K562 (cell line): ENCODE results near the gene DIP2B. TPM values are rescaled to one million over a fixed set of nuclear protein-coding genes. Genes with fewer than 3 reads are reported as not detected.

Experiments
- ARID2 ChIP-seq: fragments of 450-650 bp; IDR thresholded peaks from 2 replicates; pipeline ENCODE4 v1.6.1; 2017; ENCODE audit warnings: antibody characterized with exemption, mild to moderate bottlenecking
- CBX5 ChIP-seq: IDR thresholded peaks from 2 replicates; pipeline ENCODE4 v1.6.1; 2014; ENCODE audit warnings: low read depth, borderline replicate concordance
- EGR1 ChIP-seq: fragments of 450-650 bp; conservative IDR thresholded peaks from 2 replicates; pipeline ENCODE4 v1.6.1; 2017; ENCODE audit warnings: mild to moderate bottlenecking
- FUS ChIP-seq: fragments of 200-400 bp; formaldehyde crosslinking; optimal IDR thresholded peaks from 2 replicates; pipeline ENCODE3; 2017; ENCODE audit warnings: low read depth, low read length
- GTF2F1 ChIP-seq: IDR thresholded peaks from 2 replicates; pipeline ENCODE4 v1.6.1; 2011; ENCODE audit warnings: low read depth, low read length, improper control_type of control experiment
- NONO ChIP-seq, 2 experiments: fragments of 200-400 bp in 1 of 2; fragments of 450-650 bp in 1 of 2; formaldehyde crosslinking in 1 of 2; IDR thresholded peaks; 2 replicates each; pipeline ENCODE4 v1.6.1; 2017; ENCODE audit warnings: low read depth in 2 of 2, mild to moderate bottlenecking in 2 of 2, moderate library complexity in 2 of 2, low read length in 1 of 2
- PHF21A ChIP-seq: fragments of 450-650 bp; IDR thresholded peaks from 2 replicates; pipeline ENCODE4 v1.6.1; 2017; ENCODE audit warnings: low read depth, borderline replicate concordance
- RBM25 ChIP-seq: fragments of 200-400 bp; formaldehyde crosslinking; IDR thresholded peaks from 2 replicates; pipeline ENCODE4 v1.6.1; 2018; ENCODE audit warnings: low read length, low read depth, moderate library complexity; ENCODE audit not compliant: severe bottlenecking
- RFX7 ChIP-seq: fragments of 250-450 bp; sonication (Bioruptor Pico); IDR thresholded peaks from 2 replicates; pipeline ENCODE4 v1.5.1; 2021; ENCODE audit warnings: mild to moderate bottlenecking
- SRF ChIP-seq, 2 experiments: fragments of 250-450, 450-650 bp in 1 of 2; sonication (Bioruptor Pico) in 1 of 2; sonication (generic) in 1 of 2; formaldehyde crosslinking; IDR thresholded peaks; 2 replicates each; pipeline versions ENCODE4 v1.5.0 to v1.5.1; 2020 to 2022; ENCODE audit warnings: mild to moderate bottlenecking in 1 of 2, missing genetic modification reagents in 1 of 2
- TRIM24 ChIP-seq, 2 experiments: fragments of 450-650 bp; IDR thresholded peaks; 2 replicates each; pipeline ENCODE4 v1.6.1; 2016
- ZFP36 ChIP-seq: fragments of 150-350 bp; IDR thresholded peaks from 2 replicates; pipeline ENCODE4 v1.6.1; 2018; ENCODE audit warnings: low read length, low read depth; ENCODE audit not compliant: partially characterized antibody
- ZMIZ1 ChIP-seq, 2 experiments: fragments of 150-350 bp in 1 of 2; IDR thresholded peaks; 2 replicates each; pipeline ENCODE4 v1.6.1; 2012 to 2016; ENCODE audit warnings: low read depth in 2 of 2, low read length in 2 of 2, mild to moderate bottlenecking in 1 of 2, moderate library complexity in 1 of 2
- ZNF224 ChIP-seq: sonication (generic); formaldehyde crosslinking; IDR thresholded peaks from 2 replicates; pipeline ENCODE4 v1.8.0; 2022; ENCODE audit warnings: mild to moderate bottlenecking, missing genetic modification reagents
- polyA plus RNA-seq, 8 experiments: library from polyadenylated mRNA; depleted of rRNA in 4 of 8; stranded (reverse) in 5 of 8; unstranded in 3 of 8; fragments of >200 nt; fragmentation: Nextera tagmentation in 2 of 8; fragmentation: Illumina TruSeq in 1 of 8; extraction: Ambion mirVana in 2 of 8; extraction: Trizol in 1 of 8; gene quantifications; 2 replicates each; pipeline versions ENCODE4 v1.2.1 to v1.2.3, GENCODE V29; 2011 to 2014; ENCODE audit warnings: inconsistent platforms in 1 of 8, missing spikeins in 1 of 8
- total RNA-seq, 7 experiments: library from RNA; depleted of rRNA in 6 of 7; stranded (reverse); fragments of >200 nt in 6 of 7; fragmentation: Illumina TruSeq in 2 of 7; extraction: Trizol in 2 of 7; gene quantifications; 2 replicates each; pipeline versions ENCODE4 v1.2.1 to v1.2.3, GENCODE V29; 2011 to 2021; ENCODE audit warnings: low replicate concordance in 1 of 7
- TF ChIP-seq, protein P1 (sequence below): fragments of 450-650 bp; IDR thresholded peaks from 2 replicates; pipeline ENCODE4 v1.6.1; 2016; ENCODE audit warnings: missing biosample characterization, missing genetic modification characterization
- TF ChIP-seq, protein P2 (sequence below): fragments of 450-650 bp; formaldehyde crosslinking; IDR thresholded peaks from 2 replicates; pipeline ENCODE4 v1.4.0; 2020; ENCODE audit warnings: mild to moderate bottlenecking, moderate library complexity
- TF ChIP-seq, protein P3 (sequence below): sonication (generic); formaldehyde crosslinking; IDR thresholded peaks from 2 replicates; pipeline ENCODE4 v1.9.0; 2022; ENCODE audit warnings: mild to moderate bottlenecking, missing genetic modification reagents
- TF ChIP-seq, protein P4 (sequence below): sonication (generic); formaldehyde crosslinking; IDR thresholded peaks from 2 replicates; pipeline ENCODE4 v1.8.0; 2022; ENCODE audit warnings: mild to moderate bottlenecking, missing genetic modification reagents, borderline replicate concordance

Gene DIP2B
- total and polyA plus RNA-seq, 9 of the 15 experiments (the other 6 are each of a cell fraction or from before 2014, with no cell fraction given), result 4.6 to 26.1 (median 18.8) TPM

DNA sequence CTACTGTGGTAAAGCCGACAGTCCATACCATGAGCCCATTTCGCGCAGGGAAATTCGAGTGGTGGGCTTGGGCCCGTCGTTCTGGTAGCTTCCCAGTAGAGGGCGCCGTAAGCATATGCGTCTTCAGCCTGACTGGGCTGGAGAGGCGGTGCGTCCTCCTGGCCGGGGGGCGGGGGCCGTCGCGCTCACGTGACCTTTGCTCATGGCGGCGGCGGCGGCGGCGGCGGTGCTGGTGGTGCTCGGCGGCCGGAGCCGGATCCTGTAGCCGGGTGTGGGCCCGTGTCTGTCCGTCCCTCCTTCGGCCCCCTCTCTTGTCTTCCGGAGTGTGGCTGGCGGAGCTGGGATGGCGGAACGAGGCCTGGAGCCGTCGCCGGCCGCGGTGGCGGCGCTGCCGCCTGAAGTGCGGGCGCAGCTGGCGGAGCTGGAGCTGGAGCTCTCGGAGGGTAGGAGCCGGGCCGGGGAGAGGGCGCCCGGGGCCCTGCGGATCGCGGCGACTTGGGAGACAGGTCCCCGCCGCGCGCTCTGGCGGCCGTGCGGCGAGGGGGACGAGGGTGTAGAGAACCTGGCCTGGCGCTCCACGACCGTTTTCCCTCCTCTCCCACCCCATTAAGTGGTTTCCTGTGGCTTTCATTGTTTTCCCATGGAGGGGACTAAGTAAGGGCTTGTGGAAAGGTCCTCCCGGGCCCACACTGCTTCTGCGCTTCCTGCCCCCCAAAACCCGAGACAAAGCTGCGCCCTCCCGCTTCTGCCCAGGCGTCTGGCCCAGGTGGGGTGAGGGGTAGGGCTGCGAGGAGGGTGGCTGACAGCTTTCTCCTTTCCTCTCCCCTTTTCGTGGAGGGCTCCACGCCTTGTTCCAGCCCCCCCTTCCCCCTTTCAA is at the start of gene DIP2B (continued):
- TF ChIP-seq, protein P1, sequence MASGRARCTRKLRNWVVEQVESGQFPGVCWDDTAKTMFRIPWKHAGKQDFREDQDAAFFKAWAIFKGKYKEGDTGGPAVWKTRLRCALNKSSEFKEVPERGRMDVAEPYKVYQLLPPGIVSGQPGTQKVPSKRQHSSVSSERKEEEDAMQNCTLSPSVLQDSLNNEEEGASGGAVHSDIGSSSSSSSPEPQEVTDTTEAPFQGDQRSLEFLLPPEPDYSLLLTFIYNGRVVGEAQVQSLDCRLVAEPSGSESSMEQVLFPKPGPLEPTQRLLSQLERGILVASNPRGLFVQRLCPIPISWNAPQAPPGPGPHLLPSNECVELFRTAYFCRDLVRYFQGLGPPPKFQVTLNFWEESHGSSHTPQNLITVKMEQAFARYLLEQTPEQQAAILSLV, result no peak
- TF ChIP-seq EGR1 (peak; percentile 31; the same call in 1 of the 2 replicates), ZFP36 (no peak), RBM25 (no peak), GTF2F1 (no peak), FUS (peak; percentile 54), ZMIZ1 (IDR thresholded peaks at IDR 0.05; ENCODE audit: low read depth in 2 of 2, low read length in 2 of 2) (no peak; a peak in 1 of 4 replicates), TRIM24 (IDR thresholded peaks at IDR 0.05) (0 out of 4 replicates have a peak, but pooled peaks of 1 of the 2 experiments have one; percentile 13), RFX7 (CRISPR knock-in tag) (no peak), CBX5 (peak; percentile 50; the same call in 1 of the 2 replicates), SRF (CRISPR knock-in tag; IDR thresholded peaks at IDR 0.05) (no peak), ARID2 (peak; percentile 58; the same call in 1 of the 2 replicates), NONO (IDR thresholded peaks at IDR 0.05; ENCODE audit: low read depth in 2 of 2, low read length in 1 of 2) (peak; percentile 60 to 73; a peak in 3 of 4 replicates), ZNF224 (CRISPR knock-in tag) (peak; percentile 18; the same call in 1 of the 2 replicates), PHF21A (no peak)
- TF ChIP-seq, protein P2, sequence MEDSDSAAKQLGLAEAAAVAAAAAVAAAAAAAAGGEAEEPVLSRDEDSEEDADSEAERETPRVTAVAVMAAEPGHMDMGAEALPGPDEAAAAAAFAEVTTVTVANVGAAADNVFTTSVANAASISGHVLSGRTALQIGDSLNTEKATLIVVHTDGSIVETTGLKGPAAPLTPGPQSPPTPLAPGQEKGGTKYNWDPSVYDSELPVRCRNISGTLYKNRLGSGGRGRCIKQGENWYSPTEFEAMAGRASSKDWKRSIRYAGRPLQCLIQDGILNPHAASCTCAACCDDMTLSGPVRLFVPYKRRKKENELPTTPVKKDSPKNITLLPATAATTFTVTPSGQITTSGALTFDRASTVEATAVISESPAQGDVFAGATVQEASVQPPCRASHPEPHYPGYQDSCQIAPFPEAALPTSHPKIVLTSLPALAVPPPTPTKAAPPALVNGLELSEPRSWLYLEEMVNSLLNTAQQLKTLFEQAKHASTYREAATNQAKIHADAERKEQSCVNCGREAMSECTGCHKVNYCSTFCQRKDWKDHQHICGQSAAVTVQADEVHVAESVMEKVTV (CRISPR knock-in tag), result peak; percentile 94
- TF ChIP-seq, protein P3, sequence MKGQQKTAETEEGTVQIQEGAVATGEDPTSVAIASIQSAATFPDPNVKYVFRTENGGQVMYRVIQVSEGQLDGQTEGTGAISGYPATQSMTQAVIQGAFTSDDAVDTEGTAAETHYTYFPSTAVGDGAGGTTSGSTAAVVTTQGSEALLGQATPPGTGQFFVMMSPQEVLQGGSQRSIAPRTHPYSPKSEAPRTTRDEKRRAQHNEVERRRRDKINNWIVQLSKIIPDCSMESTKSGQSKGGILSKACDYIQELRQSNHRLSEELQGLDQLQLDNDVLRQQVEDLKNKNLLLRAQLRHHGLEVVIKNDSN (CRISPR knock-in tag), result peak; percentile 98
- TF ChIP-seq, protein P4, sequence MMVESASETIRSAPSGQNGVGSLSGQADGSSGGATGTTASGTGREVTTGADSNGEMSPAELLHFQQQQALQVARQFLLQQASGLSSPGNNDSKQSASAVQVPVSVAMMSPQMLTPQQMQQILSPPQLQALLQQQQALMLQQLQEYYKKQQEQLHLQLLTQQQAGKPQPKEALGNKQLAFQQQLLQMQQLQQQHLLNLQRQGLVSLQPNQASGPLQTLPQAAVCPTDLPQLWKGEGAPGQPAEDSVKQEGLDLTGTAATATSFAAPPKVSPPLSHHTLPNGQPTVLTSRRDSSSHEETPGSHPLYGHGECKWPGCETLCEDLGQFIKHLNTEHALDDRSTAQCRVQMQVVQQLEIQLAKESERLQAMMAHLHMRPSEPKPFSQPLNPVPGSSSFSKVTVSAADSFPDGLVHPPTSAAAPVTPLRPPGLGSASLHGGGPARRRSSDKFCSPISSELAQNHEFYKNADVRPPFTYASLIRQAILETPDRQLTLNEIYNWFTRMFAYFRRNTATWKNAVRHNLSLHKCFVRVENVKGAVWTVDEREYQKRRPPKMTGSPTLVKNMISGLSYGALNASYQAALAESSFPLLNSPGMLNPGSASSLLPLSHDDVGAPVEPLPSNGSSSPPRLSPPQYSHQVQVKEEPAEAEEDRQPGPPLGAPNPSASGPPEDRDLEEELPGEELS (CRISPR knock-in tag), result peak; percentile 49
